GM19438 (cell line): ENCODE measurements around the gene TTBK2.

ENCODE experiments used
- ATAC-seq: cut with Tn5 transposase; IDR thresholded peaks from one replicate; pipeline ENCODE4 v1.9.1; 2021; ENCODE audit warnings: low read depth; ENCODE audit not compliant: unreplicated experiment

The TTBK2 gene

GRCh38 chr15:42731461-42731860 is 189.1 kb downstream of the TTBK2 start:
- ATAC-seq: no peak

DNA sequence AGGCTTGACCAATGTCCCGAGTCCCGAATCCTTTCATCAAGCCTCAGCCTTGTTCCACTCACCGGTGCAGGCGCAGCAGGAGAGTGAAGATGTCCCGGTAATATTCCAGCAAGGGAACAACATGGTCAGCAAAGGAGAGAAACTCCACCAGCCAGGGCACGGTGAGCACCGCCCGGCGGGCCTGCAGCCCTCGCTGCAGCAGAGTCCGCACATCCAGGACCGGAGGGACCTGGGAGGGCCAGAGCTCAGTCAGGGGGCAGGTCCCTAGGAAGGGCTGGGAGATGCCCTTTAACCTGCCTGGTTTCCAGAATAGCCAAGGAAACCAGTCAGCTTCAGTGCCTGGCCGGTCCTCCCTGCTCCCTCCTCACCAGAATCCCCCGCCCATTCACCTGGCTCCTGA is 190.0 kb downstream of the TTBK2 start:
- no peak for ATAC-seq

GRCh38 chr15:42730135-42730534 is 190.4 kb downstream of the TTBK2 start:
- ATAC-seq: no peak

DNA sequence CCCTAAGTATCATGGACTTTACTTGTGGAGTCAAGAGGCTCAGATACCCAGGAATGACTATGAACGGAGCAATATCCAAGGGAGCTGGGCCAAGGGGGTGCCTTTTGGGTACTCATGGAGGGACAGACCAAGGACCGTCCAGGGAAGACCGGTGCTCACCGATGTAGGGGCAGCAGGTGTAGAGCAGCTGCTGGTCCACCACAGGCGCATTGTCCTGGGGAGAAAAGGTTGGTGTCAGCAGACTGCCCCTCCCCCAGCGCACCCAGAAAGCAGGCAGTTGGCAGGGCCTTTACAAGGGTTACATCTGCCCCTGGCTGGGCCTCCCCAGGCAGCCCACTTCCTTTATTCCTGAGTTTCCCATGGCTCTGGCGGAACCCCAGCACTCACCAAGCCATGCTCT is 191.2 kb downstream of the TTBK2 start:
- ATAC-seq: no peak

DNA sequence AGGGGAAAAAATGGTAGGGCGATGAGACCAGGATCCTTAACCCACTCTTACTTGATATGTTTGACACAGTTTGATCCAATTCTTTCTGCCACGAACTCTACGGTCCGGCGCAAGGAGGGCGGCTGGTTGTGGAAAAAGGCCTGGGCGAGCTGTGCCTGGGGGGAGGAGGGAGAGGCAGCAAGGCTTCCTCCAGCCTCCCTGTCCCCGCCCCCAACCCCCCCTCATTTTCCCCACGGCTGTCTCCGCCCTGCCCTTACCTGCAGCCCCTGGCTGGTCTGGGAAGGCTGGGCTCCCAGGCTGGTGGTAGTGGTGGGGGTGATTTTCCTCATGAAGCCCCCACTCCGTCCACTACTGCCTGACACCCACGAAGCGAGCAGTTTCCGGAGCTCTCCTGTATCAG is 191.6 kb downstream of the TTBK2 start:
- ATAC-seq: no peak

DNA sequence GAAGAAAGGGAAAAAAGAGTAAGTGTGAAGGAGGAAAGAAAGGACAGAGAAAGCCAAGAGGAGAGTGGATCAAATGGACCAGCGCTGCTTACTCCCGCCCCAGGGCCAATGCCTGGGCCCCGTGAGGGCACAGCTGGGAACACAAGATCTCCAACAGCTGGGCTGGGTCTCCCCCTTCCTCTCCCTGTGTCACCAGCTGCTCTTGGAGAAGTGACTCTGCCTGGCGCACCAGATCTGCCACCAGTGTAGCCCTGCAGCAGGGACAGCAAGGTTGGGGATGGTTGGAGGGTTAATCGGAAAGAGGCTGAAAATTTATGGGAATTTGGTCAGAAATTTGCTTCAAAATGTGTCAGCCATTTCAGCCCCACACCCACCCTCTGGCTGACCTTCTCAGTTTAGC is 192.0 kb downstream of the TTBK2 start:
- ATAC-seq: no peak

DNA sequence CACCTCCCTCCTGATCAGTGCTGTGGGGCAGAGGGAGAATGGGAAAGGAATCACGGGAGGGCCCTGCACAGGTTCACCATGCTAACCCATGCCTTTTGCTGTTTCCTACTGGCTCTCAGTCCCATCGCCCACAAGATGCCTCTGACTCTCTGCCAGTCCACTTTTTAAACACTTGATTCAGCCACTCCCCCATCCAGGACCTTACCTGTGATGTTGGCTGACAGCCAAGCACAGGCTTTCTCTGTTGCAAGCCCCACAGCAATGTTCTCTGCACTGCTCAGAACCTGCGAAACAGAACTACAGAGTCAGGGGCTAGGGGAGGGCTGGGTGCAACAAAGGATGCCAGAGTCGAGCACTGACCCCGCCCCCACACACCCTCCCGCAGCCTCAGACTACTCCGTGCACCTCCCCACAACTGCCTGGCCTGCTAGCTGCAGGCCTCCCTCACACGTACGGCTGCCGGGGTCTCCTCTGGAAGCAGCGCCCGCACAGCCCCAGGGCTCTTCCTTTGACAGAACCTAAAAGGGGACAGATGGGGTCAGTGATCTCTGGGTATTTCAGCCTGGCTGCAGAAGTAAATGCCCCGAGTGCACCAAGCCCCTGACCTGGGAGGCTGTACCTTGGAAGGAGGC is 192.7 kb downstream of the TTBK2 start:
- ATAC-seq: no peak

- no peak for ATAC-seq
Observed at GRCh38 chr15:42726114-42726513, 194.5 kb downstream of the TTBK2 start.

DNA sequence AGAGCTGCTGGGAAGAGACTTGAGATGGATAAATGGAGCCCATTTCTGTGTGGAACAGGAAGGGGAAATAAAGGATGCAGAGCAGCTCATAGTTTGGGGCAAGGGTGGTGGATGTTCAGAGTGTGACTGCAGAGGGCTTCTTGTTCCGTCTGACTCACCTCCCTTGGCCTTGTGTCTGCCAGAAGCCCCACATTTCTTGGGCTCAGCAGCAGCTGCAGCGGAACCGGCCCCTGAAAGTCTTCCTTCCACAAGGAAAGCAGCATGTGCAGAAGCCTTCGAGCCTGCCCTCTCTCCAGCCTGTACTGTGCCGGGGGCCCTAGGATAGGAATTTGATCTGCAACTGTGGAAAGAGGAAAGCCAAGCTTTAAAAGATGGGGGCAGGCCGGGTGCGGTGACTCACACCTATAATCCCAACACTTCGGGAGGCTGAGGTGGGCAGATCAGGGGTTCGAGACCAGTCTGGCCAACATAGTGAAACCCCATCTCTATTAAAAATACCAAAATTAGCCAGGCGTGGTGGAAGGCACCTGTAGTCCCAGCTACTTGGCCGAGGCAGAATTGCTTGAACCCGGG is 195.2 kb downstream of the TTBK2 start:
- no peak for ATAC-seq

DNA sequence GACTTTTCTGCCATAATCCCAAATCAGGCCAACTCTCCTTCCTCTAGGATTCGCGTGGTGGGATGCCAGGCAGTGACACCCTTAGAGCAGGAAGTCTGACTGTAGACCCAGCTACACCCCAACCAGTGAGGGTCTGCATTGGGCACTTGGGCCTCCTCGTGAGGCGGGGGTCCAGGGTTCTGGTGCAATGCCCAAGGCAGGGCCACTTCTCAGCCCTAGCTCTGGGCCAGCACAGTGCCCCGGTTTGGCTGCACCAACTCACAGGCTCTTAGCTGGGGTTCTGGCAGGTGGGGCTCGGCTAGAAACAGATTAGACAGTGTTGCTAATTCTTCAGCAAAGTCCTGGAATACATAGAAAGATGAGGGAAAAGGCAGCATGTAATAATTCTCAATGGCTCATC is 196.3 kb downstream of the TTBK2 start:
- ATAC-seq: no peak

DNA sequence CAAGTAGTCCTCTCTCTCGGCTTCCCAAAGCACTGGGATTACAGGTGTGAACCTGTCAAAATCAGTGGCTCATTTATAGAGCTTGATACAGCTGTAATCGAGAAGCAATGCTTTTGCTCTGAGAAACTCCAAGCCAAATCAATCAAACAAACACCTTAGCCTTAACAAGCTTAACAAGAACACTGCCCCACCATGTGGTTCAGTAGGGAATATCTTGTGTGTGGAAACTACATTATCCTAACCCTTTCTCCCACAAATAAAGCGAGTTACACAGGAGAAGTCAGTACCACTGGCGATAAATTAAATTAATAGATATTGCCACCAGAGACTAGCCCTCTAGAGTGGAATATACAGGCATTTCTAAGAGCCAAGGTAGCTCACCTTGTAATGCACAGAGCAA is 197.5 kb downstream of the TTBK2 start:
- ATAC-seq: no peak

DNA sequence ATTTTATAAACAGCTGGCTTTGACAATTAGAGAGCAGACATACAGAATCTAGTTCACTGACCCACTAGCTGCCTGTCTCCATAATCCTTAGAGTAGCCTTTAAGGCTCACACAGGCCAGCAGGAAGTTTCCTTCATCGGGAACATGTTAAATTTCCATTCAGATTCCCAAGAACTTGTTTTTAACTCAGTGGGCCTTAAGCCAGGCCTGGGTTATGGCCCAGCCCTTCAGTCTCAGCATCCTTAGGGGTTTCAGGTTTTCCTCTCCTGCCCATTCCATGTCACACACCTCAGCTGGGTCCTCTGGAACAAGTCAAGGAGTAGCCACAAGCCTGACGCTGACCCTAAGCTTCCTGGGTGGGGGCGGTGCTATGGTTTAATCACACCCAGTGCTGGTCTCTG is 198.7 kb downstream of the TTBK2 start:
- no peak for ATAC-seq

- ATAC-seq: no peak
Observed at GRCh38 chr15:42721016-42721415, 199.6 kb downstream of the TTBK2 start.

- no peak for ATAC-seq
Observed at GRCh38 chr15:42720071-42720470, 200.5 kb downstream of the TTBK2 start.

DNA sequence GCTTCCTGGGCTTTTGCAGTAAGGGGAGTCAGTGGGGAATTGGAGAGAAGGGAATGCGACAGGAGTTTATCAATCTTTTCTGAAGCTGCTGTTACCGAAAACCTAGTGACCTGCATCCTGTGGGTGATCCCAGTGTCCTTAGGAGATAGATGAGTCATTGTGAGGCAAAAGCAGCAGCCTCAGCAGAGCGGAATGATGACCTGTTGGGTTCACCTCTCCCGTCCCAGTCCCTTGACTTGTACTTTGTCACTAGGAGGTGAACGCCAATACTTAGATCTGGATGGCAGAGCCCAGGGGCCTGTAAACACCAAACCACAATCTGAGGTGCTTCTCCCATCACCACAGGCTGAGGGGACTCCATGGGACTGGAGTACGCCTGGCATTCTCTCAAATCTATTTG is 201.5 kb downstream of the TTBK2 start:
- no peak for ATAC-seq

GRCh38 chr15:42716626-42717025 is 204.0 kb downstream of the TTBK2 start:
- ATAC-seq: no peak

GRCh38 chr15:42716125-42716524 is 204.5 kb downstream of the TTBK2 start:
- ATAC-seq: no peak

DNA sequence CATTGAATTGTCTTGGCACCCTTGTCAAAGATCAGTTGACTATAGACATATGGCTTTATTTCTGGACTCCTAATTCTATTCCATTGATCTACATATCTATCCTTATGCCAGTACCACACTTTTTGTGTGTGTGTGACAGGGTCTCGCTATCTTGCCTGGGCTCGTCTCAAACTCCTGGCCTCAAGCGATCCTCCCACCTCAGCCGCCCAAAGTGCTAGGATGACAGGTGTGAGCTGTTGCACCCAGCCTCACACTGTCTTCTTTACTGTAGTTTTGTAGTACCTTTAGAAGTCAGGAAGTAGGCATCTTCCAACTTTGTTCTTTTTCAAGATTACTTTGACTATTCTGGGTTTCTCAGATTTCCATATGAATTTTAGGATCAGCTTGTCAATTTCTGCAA is 208.0 kb downstream of the TTBK2 start:
- ATAC-seq: no peak

DNA sequence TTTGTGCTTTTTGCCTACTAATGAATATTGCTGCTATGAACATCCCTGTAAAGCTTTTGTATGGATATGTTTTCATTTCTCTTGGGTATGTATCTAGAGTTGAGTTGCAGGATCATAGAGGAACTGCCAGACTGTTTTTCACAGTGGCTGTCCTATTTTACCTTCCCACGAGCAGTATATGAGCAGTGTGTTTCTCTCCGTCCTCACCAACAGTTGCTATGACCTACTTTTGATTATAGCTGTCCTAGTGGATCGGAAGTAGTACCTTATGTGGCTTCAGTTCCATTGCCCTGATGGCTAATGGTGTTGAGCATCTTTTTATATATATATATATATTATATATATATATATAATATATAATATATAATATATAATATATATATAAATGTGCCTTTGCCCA is 208.8 kb downstream of the TTBK2 start:
- no peak for ATAC-seq

GRCh38 chr15:42710662-42711061 is 209.9 kb downstream of the TTBK2 start:
- ATAC-seq: no peak

- no peak for ATAC-seq
Observed at GRCh38 chr15:42707873-42708544, 212.6 kb downstream of the TTBK2 start.

GRCh38 chr15:42707068-42707467 is 213.5 kb downstream of the TTBK2 start:
- ATAC-seq: no peak
